SU-DHL-6 (cell line): ENCODE results near the gene RALB.

Experiments used
- H2AFZ ChIP-seq: fragments of 200-600 bp; sonication (generic); 2 replicates; pipeline ENCODE4 v1.6.1; 2014; ENCODE audit warnings: low read depth, mild to moderate bottlenecking, moderate library complexity, mixed read lengths, antibody characterized with exemption, low read length; ENCODE audit not compliant: severe bottlenecking
- H3F3A ChIP-seq: fragments of 200-600 bp; shearing (Covaris generic); 2 replicates; pipeline ENCODE4 v1.6.0; 2016; ENCODE audit warnings: antibody characterized with exemption, mild to moderate bottlenecking; ENCODE audit not compliant: insufficient read depth
- H3K27ac ChIP-seq: fragments of 200-600 bp; sonication (generic); 2 replicates; pipeline ENCODE4 v1.5.1; 2016; ENCODE audit warnings: low read depth, mild to moderate bottlenecking, low read length, moderate library complexity, mixed read lengths
- H3K27me3 ChIP-seq: fragments of 200-600 bp; sonication (generic), shearing (Covaris generic); 2 replicates; pipeline ENCODE4 v1.6.0; 2014; ENCODE audit warnings: mild to moderate bottlenecking, low read length
- H3K36me3 ChIP-seq: fragments of 200-600 bp; sonication (generic); 2 replicates; pipeline ENCODE4 v1.6.1; 2014; ENCODE audit warnings: mild to moderate bottlenecking, low read length, mixed read lengths
- H3K4me2 ChIP-seq: fragments of 300-600, 200-600 bp; shearing (Covaris generic), sonication (generic); 2 replicates; pipeline ENCODE4 v1.6.0; 2014; ENCODE audit warnings: low read length, low read depth, mild to moderate bottlenecking; ENCODE audit not compliant: poor library complexity, severe bottlenecking
- H3K4me3 ChIP-seq: fragments of 200-600 bp; sonication (generic); 2 replicates; pipeline ENCODE4 v1.5.1; 2014; ENCODE audit warnings: antibody characterized with exemption, low read length, mild to moderate bottlenecking, mixed read lengths; ENCODE audit not compliant: insufficient read depth, poor library complexity, severe bottlenecking
- H3K79me2 ChIP-seq: fragments of 200-600 bp; sonication (generic); 2 replicates; pipeline ENCODE4 v1.6.1; 2014; ENCODE audit warnings: mild to moderate bottlenecking, low read length, moderate library complexity; ENCODE audit not compliant: insufficient read depth
- H3K9ac ChIP-seq: fragments of 200-600 bp; sonication (generic); 2 replicates; pipeline ENCODE4 v1.7.0; 2014; ENCODE audit warnings: mild to moderate bottlenecking, low read length
- H3K9me2 ChIP-seq: fragments of 200-600 bp; sonication (generic); replicated peaks from 2 replicates; pipeline ENCODE4 v1.6.1; 2014; ENCODE audit warnings: low read length; ENCODE audit not compliant: insufficient read depth
- H3K9me3 ChIP-seq: fragments of 200-600 bp; sonication (generic); 2 replicates; pipeline ENCODE4 v1.6.1; 2014; ENCODE audit warnings: low read length, mixed read lengths; ENCODE audit not compliant: insufficient read depth
- H4K20me1 ChIP-seq: fragments of 200-600 bp; sonication (generic); 2 replicates; pipeline ENCODE4 v1.6.1; 2014; ENCODE audit warnings: low read depth, mild to moderate bottlenecking, antibody characterized with exemption, low read length, moderate library complexity, mixed read lengths
- CTCF ChIP-seq: fragments of 200-600 bp; sonication (generic); IDR thresholded peaks from one replicate; pipeline ENCODE4 v1.5.1; 2017; ENCODE audit warnings: antibody characterized with exemption, mild to moderate bottlenecking, low read length, moderate library complexity; ENCODE audit not compliant: insufficient read depth, poor library complexity, severe bottlenecking
- EZH2phosphoT487 ChIP-seq: fragments of 200-600 bp; sonication (generic), shearing (Covaris generic); conservative IDR thresholded peaks from 2 replicates; pipeline ENCODE4 v1.6.1; 2018; ENCODE audit warnings: mild to moderate bottlenecking, antibody characterized with exemption, low read length, moderate library complexity, mixed read lengths

The RALB gene

GRCh38 chr2:120288016-120288373 lies 35.3 kb downstream of the RALB start:
- no peaks in the 10 kb centered on the region for H3K36me3 ChIP-seq
- H3K9me2 ChIP-seq, result no peaks in the 10 kb centered on the region
- H4K20me1 ChIP-seq, result no peaks in the 10 kb centered on the region
- H3K9me3 ChIP-seq, result no peaks in the 10 kb centered on the region
- H2AFZ ChIP-seq, result no peak overlapping the region
- H3K9ac ChIP-seq, result no peak overlapping the region
- H3K27me3 ChIP-seq, result no peaks in the 10 kb centered on the region
- TF ChIP-seq EZH2phosphoT487 (no peak), CTCF (no peak)
- no peak overlapping the region for H3K4me3 ChIP-seq
- no peak overlapping the region for H3K4me2 ChIP-seq
- no peaks in the 10 kb centered on the region for H3F3A ChIP-seq
- no peak overlapping the region for H3K27ac ChIP-seq
- H3K79me2 ChIP-seq, result no peaks in the 10 kb centered on the region

- Histone ChIP-seq H3K9me2 (no peaks in the 10 kb centered on the region), H3K9ac (no peak overlapping the region), H3K9me3 (no peaks in the 10 kb centered on the region), H3K4me2 (no peak overlapping the region), H3K36me3 (no peaks in the 10 kb centered on the region), H3K79me2 (no peaks in the 10 kb centered on the region), H3K27ac (no peak overlapping the region), H3K27me3 (no peaks in the 10 kb centered on the region), H4K20me1 (no peaks in the 10 kb centered on the region), H2AFZ (no peak overlapping the region), H3K4me3 (no peak overlapping the region), H3F3A (no peaks in the 10 kb centered on the region)
- TF ChIP-seq CTCF (no peak), EZH2phosphoT487 (no peak)
Measured at GRCh38 chr2:120289221-120289906, 36.7 kb downstream of the RALB start.

- TF ChIP-seq CTCF (no peak), EZH2phosphoT487 (no peak)
- Histone ChIP-seq H3K9ac (no peak overlapping the region), H3K27ac (no peak overlapping the region), H3K36me3 (no peaks in the 10 kb centered on the region), H3K79me2 (no peaks in the 10 kb centered on the region), H3K9me2 (no peaks in the 10 kb centered on the region), H3K27me3 (no peaks in the 10 kb centered on the region), H2AFZ (no peak overlapping the region), H3K4me2 (no peak overlapping the region), H4K20me1 (no peaks in the 10 kb centered on the region), H3K4me3 (no peak overlapping the region), H3K9me3 (no peaks in the 10 kb centered on the region), H3F3A (no peaks in the 10 kb centered on the region)
Measured at GRCh38 chr2:120290737-120291136, 38.1 kb downstream of the RALB start.
